GM13977 (cell line): ENCODE measurements around the gene RNF214.

ENCODE experiments used
- DNase-seq: peaks from one replicate; pipeline ENCODE4 v3.0.0; 2012; ENCODE audit warnings: low spot score
- in situ Hi-C: fragments of 300-500 bp; cut with MboI; formaldehyde crosslinking; loops from one replicate; pipeline ENCODE4 v1.12.0; 2022; ENCODE audit warnings: low sequenced_read_pairs, low pct_unique_long_range_greater_than_20kb, mixed read lengths, inconsistent platforms; ENCODE audit not compliant: unreplicated experiment
- TF ChIP-seq, protein P1 (sequence below): IDR thresholded peaks from 2 replicates; pipeline ENCODE4 v1.5.1; 2012; ENCODE audit warnings: mild to moderate bottlenecking, control low read depth; ENCODE audit not compliant: insufficient read depth; ENCODE audit errors: extremely low read depth, missing control alignments

The RNF214 gene

DNA sequence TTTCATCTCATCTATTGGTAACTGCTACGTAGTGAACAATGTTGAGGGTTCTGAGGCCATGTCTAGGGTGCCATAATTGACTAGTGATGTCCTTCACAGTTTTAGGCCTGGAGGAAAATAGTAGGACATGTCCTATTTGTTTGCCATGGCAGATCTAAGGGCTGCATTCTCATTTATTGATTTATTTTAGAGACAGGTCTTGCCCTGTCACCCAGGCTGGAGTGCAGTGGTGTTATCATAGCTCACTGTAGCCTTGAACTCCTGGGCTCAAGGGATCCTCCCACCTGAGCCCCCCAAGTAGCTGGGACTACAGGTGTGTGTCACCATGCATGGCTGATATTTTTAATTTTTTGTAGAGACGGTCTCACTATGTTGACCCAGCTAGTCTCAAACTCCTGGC is 100.4 kb downstream of the RNF214 start:
- in situ Hi-C loops = no loop called here
- no peak for DNase-seq
- TF ChIP-seq, protein P1, sequence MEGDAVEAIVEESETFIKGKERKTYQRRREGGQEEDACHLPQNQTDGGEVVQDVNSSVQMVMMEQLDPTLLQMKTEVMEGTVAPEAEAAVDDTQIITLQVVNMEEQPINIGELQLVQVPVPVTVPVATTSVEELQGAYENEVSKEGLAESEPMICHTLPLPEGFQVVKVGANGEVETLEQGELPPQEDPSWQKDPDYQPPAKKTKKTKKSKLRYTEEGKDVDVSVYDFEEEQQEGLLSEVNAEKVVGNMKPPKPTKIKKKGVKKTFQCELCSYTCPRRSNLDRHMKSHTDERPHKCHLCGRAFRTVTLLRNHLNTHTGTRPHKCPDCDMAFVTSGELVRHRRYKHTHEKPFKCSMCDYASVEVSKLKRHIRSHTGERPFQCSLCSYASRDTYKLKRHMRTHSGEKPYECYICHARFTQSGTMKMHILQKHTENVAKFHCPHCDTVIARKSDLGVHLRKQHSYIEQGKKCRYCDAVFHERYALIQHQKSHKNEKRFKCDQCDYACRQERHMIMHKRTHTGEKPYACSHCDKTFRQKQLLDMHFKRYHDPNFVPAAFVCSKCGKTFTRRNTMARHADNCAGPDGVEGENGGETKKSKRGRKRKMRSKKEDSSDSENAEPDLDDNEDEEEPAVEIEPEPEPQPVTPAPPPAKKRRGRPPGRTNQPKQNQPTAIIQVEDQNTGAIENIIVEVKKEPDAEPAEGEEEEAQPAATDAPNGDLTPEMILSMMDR = no peak

DNA sequence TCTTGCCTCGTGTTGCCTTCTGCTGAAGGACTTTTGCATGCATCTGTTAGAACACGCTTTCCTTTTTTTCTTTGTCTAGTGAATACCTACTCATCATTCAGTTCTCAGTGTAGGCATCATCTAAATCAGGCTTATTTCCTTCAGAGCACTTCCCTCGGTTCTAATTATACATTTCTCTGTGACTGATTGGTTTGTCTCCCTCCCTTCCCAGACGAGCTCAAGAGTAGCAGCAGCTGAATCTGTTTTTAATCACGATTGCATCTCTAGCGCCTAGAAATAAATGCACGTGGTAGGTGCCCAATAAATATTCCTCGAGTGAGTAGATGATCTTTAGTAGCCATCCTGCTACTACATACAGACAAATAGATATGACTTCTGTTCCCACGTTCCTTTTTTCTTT is 101.4 kb downstream of the RNF214 start:
- DNase-seq = no peak
- TF ChIP-seq, protein P1 = no peak
- in situ Hi-C loops = no loop called here

DNA sequence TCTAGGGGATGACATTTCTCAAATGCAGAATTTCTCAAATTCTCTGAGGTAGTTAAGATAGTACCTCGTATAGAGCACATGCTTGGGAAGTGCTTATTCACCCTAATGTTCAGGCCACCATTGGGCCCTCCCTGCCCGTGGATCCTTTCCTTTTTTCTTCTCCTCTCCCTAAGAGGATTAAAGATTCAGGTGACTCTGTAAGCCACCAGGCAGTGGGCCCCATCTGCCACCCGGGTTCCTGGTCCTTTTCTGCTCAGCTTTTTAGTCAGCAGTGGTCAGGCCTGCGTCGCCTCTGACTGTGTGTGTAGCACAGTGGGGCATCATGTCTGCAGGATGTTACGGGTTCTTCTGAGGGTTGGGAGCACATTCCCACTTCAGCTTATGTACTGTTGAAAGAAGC is 102.4 kb downstream of the RNF214 start:
- no peak for DNase-seq
- in situ Hi-C loops = no loop called here
- TF ChIP-seq, protein P1 = no peak

DNA sequence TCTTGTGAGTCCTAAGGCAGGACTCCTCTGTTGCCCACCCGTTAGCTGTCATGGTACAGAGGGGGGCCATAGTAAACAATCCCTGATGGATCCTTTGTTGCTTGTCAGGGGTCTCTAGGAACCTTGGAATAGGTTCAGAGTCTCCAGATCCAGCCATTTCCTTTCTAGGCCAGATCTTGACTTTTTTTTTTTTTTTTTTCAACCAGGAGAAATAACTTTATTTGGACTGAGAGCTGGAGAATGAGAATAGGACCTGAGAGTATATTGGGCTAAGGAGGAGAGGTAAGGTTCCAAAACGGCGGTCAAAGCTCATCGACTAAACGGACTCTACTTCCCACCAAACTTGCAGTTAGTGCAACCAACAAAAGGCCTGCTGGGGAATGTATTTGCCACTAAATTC is 102.9 kb downstream of the RNF214 start:
- TF ChIP-seq, protein P1 = no peak
- no peak for DNase-seq
- in situ Hi-C loops = no loop called here
